HEK293 (cell line): Measurements from ENCODE around the gene ZNF688.

ENCODE experiments used
- GFI1B ChIP-seq: fragments of 450-650 bp; formaldehyde crosslinking; IDR thresholded peaks from 2 replicates; pipeline ENCODE4 v1.5.1; 2016; ENCODE audit warnings: missing biosample characterization, missing genetic modification characterization
- HOXA7 ChIP-seq: sonication (generic); formaldehyde crosslinking; IDR thresholded peaks from 2 replicates; pipeline ENCODE4 v1.8.1; 2022; ENCODE audit warnings: missing genetic modification reagents, borderline replicate concordance
- MEIS1 ChIP-seq: sonication (generic); formaldehyde crosslinking; IDR thresholded peaks from 2 replicates; pipeline ENCODE4 v1.8.1; 2022; ENCODE audit warnings: missing genetic modification reagents, mild to moderate bottlenecking, borderline replicate concordance
- PBX3 ChIP-seq: sonication (generic); formaldehyde crosslinking; IDR thresholded peaks from 2 replicates; pipeline ENCODE4 v1.8.1; 2022; ENCODE audit warnings: mild to moderate bottlenecking, moderate library complexity, missing genetic modification reagents
- PRDM6 ChIP-seq: fragments of 450-650 bp; formaldehyde crosslinking; IDR thresholded peaks from 2 replicates; pipeline ENCODE4 v1.5.1; 2017; ENCODE audit warnings: missing biosample characterization, missing genetic modification characterization
- SP3 ChIP-seq: fragments of 450-650 bp; formaldehyde crosslinking; IDR thresholded peaks from 2 replicates; pipeline ENCODE4 v1.5.1; 2016; ENCODE audit warnings: missing biosample characterization, missing genetic modification characterization
- SP7 ChIP-seq: fragments of 450-650 bp; formaldehyde crosslinking; IDR thresholded peaks from 2 replicates; pipeline ENCODE4 v1.5.1; 2016; ENCODE audit warnings: missing biosample characterization, missing genetic modification characterization
- ZBTB44 ChIP-seq: fragments of 450-650 bp; IDR thresholded peaks from 2 replicates; pipeline ENCODE4 v1.5.1; 2018; ENCODE audit warnings: missing biosample characterization, mild to moderate bottlenecking, missing genetic modification characterization
- ZNF146 ChIP-seq: fragments of 450-650 bp; formaldehyde crosslinking; IDR thresholded peaks from 2 replicates; pipeline ENCODE4 v1.5.1; 2016; ENCODE audit warnings: missing biosample characterization, missing genetic modification characterization
- ZNF174 ChIP-seq: fragments of 450-650 bp; formaldehyde crosslinking; IDR thresholded peaks from 2 replicates; pipeline ENCODE4 v1.5.0; 2017; ENCODE audit warnings: missing biosample characterization, mild to moderate bottlenecking, missing genetic modification characterization
- ZNF26 ChIP-seq: fragments of 450-650 bp; formaldehyde crosslinking; IDR thresholded peaks from 2 replicates; pipeline ENCODE4 v1.5.1; 2016; ENCODE audit warnings: missing biosample characterization, missing genetic modification characterization
- ZNF292 ChIP-seq: fragments of 450-650 bp; formaldehyde crosslinking; IDR thresholded peaks from 2 replicates; pipeline ENCODE4 v1.5.1; 2016; ENCODE audit warnings: low read depth, missing biosample characterization, missing genetic modification characterization, borderline replicate concordance
- ZNF324 ChIP-seq: fragments of 450-650 bp; formaldehyde crosslinking; IDR thresholded peaks from 2 replicates; pipeline ENCODE4 v1.5.1; 2016; ENCODE audit warnings: missing biosample characterization, missing genetic modification characterization
- ZNF404 ChIP-seq: fragments of 450-650 bp; formaldehyde crosslinking; IDR thresholded peaks from 2 replicates; pipeline ENCODE4 v1.5.1; 2017; ENCODE audit warnings: missing biosample characterization, missing genetic modification characterization
- ZNF501 ChIP-seq: fragments of 450-650 bp; formaldehyde crosslinking; IDR thresholded peaks from 2 replicates; pipeline ENCODE4 v1.5.1; 2016; ENCODE audit warnings: missing biosample characterization, missing genetic modification characterization
- ZNF514 ChIP-seq: fragments of 450-650 bp; formaldehyde crosslinking; IDR thresholded peaks from 2 replicates; pipeline ENCODE4 v1.5.1; 2016; ENCODE audit warnings: missing biosample characterization, missing genetic modification characterization
- ZNF518A ChIP-seq: fragments of 450-650 bp; formaldehyde crosslinking; conservative IDR thresholded peaks from 2 replicates; pipeline ENCODE4 v1.5.1; 2016; ENCODE audit warnings: low read depth, missing biosample characterization, missing genetic modification characterization
- ZNF521 ChIP-seq: fragments of 450-650 bp; formaldehyde crosslinking; IDR thresholded peaks from 2 replicates; pipeline ENCODE4 v1.5.1; 2017; ENCODE audit warnings: missing biosample characterization, mild to moderate bottlenecking, missing genetic modification characterization
- ZNF555 ChIP-seq: fragments of 450-650 bp; formaldehyde crosslinking; conservative IDR thresholded peaks from 2 replicates; pipeline ENCODE4 v1.5.1; 2017; ENCODE audit warnings: missing biosample characterization, mild to moderate bottlenecking, missing genetic modification characterization, inconsistent platforms
- ZNF561 ChIP-seq: fragments of 450-650 bp; IDR thresholded peaks from 2 replicates; pipeline ENCODE4 v1.5.1; 2018; ENCODE audit warnings: missing biosample characterization, missing genetic modification characterization, borderline replicate concordance
- ZNF580 ChIP-seq: fragments of 450-650 bp; formaldehyde crosslinking; IDR thresholded peaks from 2 replicates; pipeline ENCODE4 v1.5.1; 2016; ENCODE audit warnings: missing biosample characterization, missing genetic modification characterization
- ZNF610 ChIP-seq: fragments of 450-650 bp; formaldehyde crosslinking; IDR thresholded peaks from 2 replicates; pipeline ENCODE4 v1.5.1; 2016; ENCODE audit warnings: missing biosample characterization, missing genetic modification characterization, borderline replicate concordance
- ZNF623 ChIP-seq: fragments of 450-650 bp; formaldehyde crosslinking; IDR thresholded peaks from 2 replicates; pipeline ENCODE4 v1.5.1; 2016; ENCODE audit warnings: missing biosample characterization, missing genetic modification characterization
- ZNF626 ChIP-seq: fragments of 450-650 bp; sonication (Bioruptor Pico); formaldehyde crosslinking; IDR thresholded peaks from 2 replicates; pipeline ENCODE4 v1.5.1; 2018; ENCODE audit warnings: missing biosample characterization, missing genetic modification characterization, inconsistent platforms
- ZNF645 ChIP-seq: fragments of 450-650 bp; formaldehyde crosslinking; IDR thresholded peaks from 2 replicates; pipeline ENCODE4; 2016; ENCODE audit warnings: missing biosample characterization, missing genetic modification characterization
- ZNF777 ChIP-seq: fragments of 450-650 bp; formaldehyde crosslinking; IDR thresholded peaks from 2 replicates; pipeline ENCODE4 v1.5.1; 2017; ENCODE audit warnings: missing biosample characterization, missing genetic modification characterization, borderline replicate concordance

ZNF688 gene

GRCh38 chr16:30609926-30610839, 38.7 kb upstream of the ZNF688 start, which contains the start of gene ZNF689 (continued):
- TF ChIP-seq ZNF645: peak; percentile 47; the same call in 1 of the 2 replicates
- TF ChIP-seq ZNF404 (tag by site-specific recombination): no peak
- peak; percentile 92 for TF ChIP-seq ZNF518A
- TF ChIP-seq ZNF555: no peak
- no peak for TF ChIP-seq ZNF292 (tag by site-specific recombination)
- TF ChIP-seq MEIS1 (CRISPR knock-in tag): no peak
- peak; percentile 60 for TF ChIP-seq ZNF610 (tag by site-specific recombination)
- TF ChIP-seq ZNF26 (tag by site-specific recombination): no peak
- TF ChIP-seq ZNF514 (tag by site-specific recombination): no peak
- TF ChIP-seq ZNF146 (tag by site-specific recombination): peak; percentile 39
- TF ChIP-seq SP3 (tag by site-specific recombination): peak; percentile 99
- TF ChIP-seq ZNF324 (tag by site-specific recombination): peak; percentile 56; the same call in 1 of the 2 replicates
- peak; percentile 86 for TF ChIP-seq ZNF777
- TF ChIP-seq ZNF561 (tag by site-specific recombination): peak; percentile 100
- peak; percentile 10; the same call in 1 of the 2 replicates for TF ChIP-seq ZNF623 (tag by site-specific recombination)
- TF ChIP-seq ZNF626 (tag by site-specific recombination): no peak
- TF ChIP-seq GFI1B (tag by site-specific recombination): no peak
- no peak for TF ChIP-seq HOXA7 (CRISPR knock-in tag)
- peak; percentile 79 for TF ChIP-seq SP7 (tag by site-specific recombination)
- peak; percentile 98 for TF ChIP-seq ZNF580
- peak; percentile 92; the same call in 1 of the 2 replicates for TF ChIP-seq ZNF501 (tag by site-specific recombination)
- no peak; the same call in 1 of the 2 replicates for TF ChIP-seq PBX3 (CRISPR knock-in tag)
- TF ChIP-seq PRDM6: no peak
- no peak for TF ChIP-seq ZNF174
- no peak for TF ChIP-seq ZNF521 (tag by site-specific recombination)
- no peak; the same call in none of the 2 replicates for TF ChIP-seq ZBTB44
